GM12878 (cell line): ENCODE results near the gene TMEM229B. TPM values are rescaled to one million over a fixed set of nuclear protein-coding genes. Genes with fewer than 3 reads are reported as not detected.
"Not testable (repeated sequence)": the region's sequence is repeated elsewhere in the genome, so short reads cannot be mapped to it uniquely, and the experiment has no call there.

Experiments
- ATAC-seq: fragments of 200-7000 bp; cut with Tn5 transposase; 3 replicates; pipeline ENCODE4 v1.9.1; 2020; ENCODE audit warnings: mild to moderate bottlenecking, moderate library complexity
- BruUV-seq: library from RNA; stranded (reverse); fragments of 400-500 nt; replicated peaks from 2 replicates; lab custom pipeline; 2021; lab: Mats Ljungman, UMichigan
- CTCF ChIA-PET: fragments of 300-600 bp; sonication (Branson Sonifier 250); formaldehyde crosslinking; extraction: SDS; loops from one replicate; lab custom pipeline; 2021; ENCODE audit warnings: inconsistent platforms; lab: Yijun Ruan, JAX
- POLR2A ChIA-PET: fragments of 350-600 bp; formaldehyde crosslinking; extraction: SDS; loops from one replicate; lab custom pipeline; 2021; ENCODE audit warnings: inconsistent platforms; lab: Charles Lee
- RAD21 ChIA-PET: fragments of 300-600 bp; sonication (Branson Sonifier 250); formaldehyde crosslinking; loops from one replicate; lab custom pipeline; 2023; ENCODE audit warnings: antibody characterized with exemption; ENCODE audit not compliant: unreplicated experiment; lab: Charles Lee
- SMC1A ChIA-PET: fragments of 300-600 bp; sonication (Branson Sonifier 250); formaldehyde crosslinking; loops from one replicate; lab custom pipeline; 2023; ENCODE audit not compliant: unreplicated experiment, uncharacterized antibody; lab: Charles Lee
- DNase-seq: peaks from one replicate; pipeline ENCODE4 v3.0.0-alpha.2; 2011; ENCODE audit warnings: low read depth, low spot score
- FAIRE-seq: peaks from 3 replicates; lab custom pipeline; 2011; peaks lifted over from hg19 to GRCh38; lab: Jason Lieb, UNC
- H2AFZ ChIP-seq: 2 replicates; pipeline ENCODE4 v1.6.0; 2011; ENCODE audit warnings: low read depth, low read length, control low read depth; ENCODE audit not compliant: control insufficient read depth
- H3K27ac ChIP-seq: 2 replicates; pipeline ENCODE4 v1.5.1; 2011; ENCODE audit warnings: control low read depth; ENCODE audit not compliant: control insufficient read depth, insufficient read depth
- H3K27me3 ChIP-seq, 2 experiments: replicated peaks in 1 of 2; 2 replicates each; pipeline versions ENCODE4 v1.6.0 to v1.6.1; 2011; ENCODE audit warnings: low read length in 1 of 2; ENCODE audit not compliant: control insufficient read depth in 2 of 2, insufficient read depth in 2 of 2
- H3K36me3 ChIP-seq, 2 experiments: 2 replicates each; pipeline ENCODE4 v1.5.1; 2011; ENCODE audit warnings: low read length in 1 of 2; ENCODE audit not compliant: control insufficient read depth in 2 of 2, insufficient read depth in 2 of 2
- H3K4me1 ChIP-seq: 2 replicates; pipeline ENCODE4 v1.6.1; 2011; ENCODE audit warnings: mild to moderate bottlenecking, low read length, moderate library complexity, mixed read lengths; ENCODE audit not compliant: control insufficient read depth, insufficient read depth
- H3K4me2 ChIP-seq: 2 replicates; pipeline ENCODE4 v1.6.0; 2011; ENCODE audit warnings: control low read depth; ENCODE audit not compliant: control insufficient read depth, insufficient read depth
- H3K4me3 ChIP-seq: fragments of 200-600 bp; sonication (generic); 2 replicates; pipeline ENCODE4 v1.5.1; 2016
- H3K79me2 ChIP-seq: 2 replicates; pipeline ENCODE4 v1.6.0; 2011; ENCODE audit warnings: low read length; ENCODE audit not compliant: control insufficient read depth, insufficient read depth
- H3K9ac ChIP-seq: 2 replicates; pipeline ENCODE4 v1.8.0; 2011; ENCODE audit warnings: low read length, control low read depth, mixed read lengths; ENCODE audit not compliant: control insufficient read depth, insufficient read depth
- H3K9me3 ChIP-seq: replicated peaks from 3 replicates; pipeline ENCODE4 v1.5.1; 2011; ENCODE audit warnings: mild to moderate bottlenecking, low read length; ENCODE audit not compliant: control insufficient read depth, insufficient read depth
- H4K20me1 ChIP-seq: 2 replicates; pipeline ENCODE4 v1.6.0; 2011; ENCODE audit not compliant: control insufficient read depth, insufficient read depth
- ESRRA ChIP-seq: IDR thresholded peaks from 2 replicates; pipeline ENCODE4 v1.6.1; 2012; ENCODE audit warnings: mild to moderate bottlenecking, low read length, improper control_type of control experiment
- IKZF2 ChIP-seq, 2 experiments: fragments of 450-650 bp; IDR thresholded peaks; 2 replicates each; pipeline ENCODE4 v1.6.1; 2017; ENCODE audit warnings: mild to moderate bottlenecking in 2 of 2, moderate library complexity in 2 of 2
- POU2F2 ChIP-seq: IDR thresholded peaks from 3 replicates; pipeline ENCODE4 v1.6.1; 2011; ENCODE audit warnings: low read depth, mild to moderate bottlenecking, low read length, borderline replicate concordance
- RB1 ChIP-seq: fragments of 450-650 bp; formaldehyde crosslinking; IDR thresholded peaks from 2 replicates; pipeline ENCODE4 v1.6.1; 2017; ENCODE audit warnings: mild to moderate bottlenecking, borderline replicate concordance
- SMARCA5 ChIP-seq: fragments of 450-650 bp; IDR thresholded peaks from 2 replicates; pipeline ENCODE4 v1.6.1; 2017; ENCODE audit warnings: mild to moderate bottlenecking
- SP1 ChIP-seq: IDR thresholded peaks from one replicate; pipeline ENCODE4 v1.6.1; 2011; ENCODE audit warnings: low read depth, low read length
- SRF ChIP-seq, 2 experiments: IDR thresholded peaks; 2 replicates each; pipeline ENCODE4 v1.6.1; 2011; ENCODE audit warnings: low read depth in 2 of 2, low read length in 2 of 2, mild to moderate bottlenecking in 1 of 2, moderate library complexity in 1 of 2
- TBL1XR1 ChIP-seq: IDR thresholded peaks from 2 replicates; pipeline ENCODE4 v1.6.1; 2012; ENCODE audit warnings: low read depth, low read length, improper control_type of control experiment
- WGBS: methylation state at CpG from one replicate; pipeline ENCODE4 v1.1.6; 2016; ENCODE audit warnings: low lambda C conversion rate; ENCODE audit not compliant: insufficient replicate concordance, insufficient coverage; ENCODE audit errors: missing lambda C conversion rate; 5-methylcytosine and 5-hydroxymethylcytosine counted together
- in situ Hi-C: fragments of 300-500 bp; cut with MboI; formaldehyde crosslinking; loops from 9 replicates; pipeline ENCODE4 v1.14.3; 2018; ENCODE audit warnings: mixed read lengths
- intact Hi-C: fragments of 100-400 bp; cut with micrococcal nuclease; formaldehyde crosslinking; loops from one replicate; pipeline ENCODE4 v1.14.2; 2022; ENCODE audit not compliant: unreplicated experiment
- polyA plus RNA-seq, 11 experiments: library from polyadenylated mRNA; depleted of rRNA in 4 of 11; unstranded in 6 of 11; stranded (reverse) in 5 of 11; fragments of >200 nt; fragmentation: Nextera tagmentation in 4 of 11; fragmentation: Illumina TruSeq in 1 of 11; extraction: Ambion mirVana in 4 of 11; extraction: Trizol in 1 of 11; gene quantifications; 1 replicate in 1 of 11; 2 replicates in 10 of 11; pipeline versions ENCODE4 v1.2.1 to v1.2.3, GENCODE V29; 2011 to 2016; ENCODE audit warnings: inconsistent platforms in 2 of 11, missing spikeins in 2 of 11, low read depth in 1 of 11
- total RNA-seq, 4 experiments: library from RNA; depleted of rRNA in 3 of 4; stranded (reverse); fragments of >200 nt in 3 of 4; fragmentation: Illumina TruSeq in 1 of 4; extraction: Trizol in 1 of 4; gene quantifications; 2 replicates each; pipeline versions ENCODE4 v1.2.1 to v1.2.3, GENCODE V29; 2013 to 2021

Gene TMEM229B
- total and polyA plus RNA-seq, 10 of the 15 experiments (the other 5 are each of a cell fraction or from before 2014, with no cell fraction given): 0.24 to 5.3 (median 1.7) TPM

GRCh38 chr14:67451667-67452066 is 36.9 kb downstream of the TMEM229B start:
- POLR2A ChIA-PET: interaction anchor here (0.6 kb wide), 2 partner anchors 8 to 10 kb away, joined by 3 read pairs; no protein-coding TSS in a partner anchor
- intact Hi-C loops, H3K9me3 ChIP-seq, H3K4me3 ChIP-seq, H3K79me2 ChIP-seq, H4K20me1 ChIP-seq, H3K27ac ChIP-seq, FAIRE-seq, in situ Hi-C loops, H3K4me2 ChIP-seq, H3K36me3 ChIP-seq, H2AFZ ChIP-seq, DNase-seq, RAD21 ChIA-PET, H3K9ac ChIP-seq, H3K4me1 ChIP-seq, ATAC-seq, H3K27me3 ChIP-seq, BruUV-seq: not testable (repeated sequence)
- 35% methylated on average over 6 of the region's 6 CpGs for WGBS
- SMC1A ChIA-PET: interaction anchor here (0.8 kb wide), 1 partner anchor 253 kb away, joined by 3 read pairs; no protein-coding TSS in a partner anchor
- CTCF ChIA-PET: interaction anchor here (1.2 to 1.7 kb wide), 2 partner anchors 22 to 67 kb away, joined by 4 to 5 read pairs; no protein-coding TSS in a partner anchor

GRCh38 chr14:67449096-67449495 is 39.4 kb downstream of the TMEM229B start:
- H3K27ac ChIP-seq: no peak overlapping the region
- H3K4me1 ChIP-seq: no peaks in the 10 kb centered on the region
- H3K4me3 ChIP-seq: no peak overlapping the region
- ATAC-seq (no peak), DNase-seq (no peak), FAIRE-seq (no peak)
- no peak overlapping the region for H2AFZ ChIP-seq
- no peak overlapping the region for H3K4me2 ChIP-seq
- POLR2A ChIA-PET: no interaction called here
- RAD21 ChIA-PET: no interaction called here
- no peaks in the 10 kb centered on the region; a peak in 1 of 4 replicates for H3K27me3 ChIP-seq
- 67% methylated on average over 2 of the region's 2 CpGs for WGBS
- H3K9ac ChIP-seq: no peak overlapping the region
- BruUV-seq: no TSS peak
- no peaks in the 10 kb centered on the region; the same call in 2 of the 3 replicates for H3K9me3 ChIP-seq
- intact Hi-C loops: no loop called here
- H3K36me3 ChIP-seq: no peaks in the 10 kb centered on the region
- TF ChIP-seq POU2F2 (no peak), RB1 (no peak), IKZF2 (IDR thresholded peaks at IDR 0.05) (no peak), ESRRA (no peak), TBL1XR1 (no peak), SP1 (no peak), SMARCA5 (no peak), SRF (IDR thresholded peaks at IDR 0.05; ENCODE audit: low read depth in 2 of 2, low read length in 2 of 2) (no peak)
- CTCF ChIA-PET: no interaction called here
- SMC1A ChIA-PET: interaction anchor here (1.2 kb wide), 1 partner anchor 8 kb away, joined by 3 read pairs; no protein-coding TSS in a partner anchor
- H4K20me1 ChIP-seq: no peaks in the 10 kb centered on the region
- in situ Hi-C loops: no loop called here
- no peaks in the 10 kb centered on the region for H3K79me2 ChIP-seq
